Measurements from ENCODE around the gene CAMTA1.

Gene CAMTA1

GRCh38 chr1:7100479-7100878 is 315.2 kb downstream of the CAMTA1 start:
- TF ChIP-seq CTCF (conservative IDR thresholded peaks at IDR 0.05; ENCODE audit: low read depth, low read length), result no peak
- H3K4me3 ChIP-seq (ENCODE audit: low read length), result no peak overlapping the region
- DNase-seq (ENCODE audit: low read depth), result no peak

GRCh38 chr1:7101187-7101586 is 315.9 kb downstream of the CAMTA1 start:
- H3K4me3 ChIP-seq (ENCODE audit: low read length), result no peak overlapping the region
- TF ChIP-seq CTCF (conservative IDR thresholded peaks at IDR 0.05; ENCODE audit: low read depth, low read length), result no peak
- no peak for DNase-seq (ENCODE audit: low read depth)

- no peak for DNase-seq (ENCODE audit: low read depth)
- H3K4me3 ChIP-seq (ENCODE audit: low read length), result no peak overlapping the region
- no peak for TF ChIP-seq CTCF (conservative IDR thresholded peaks at IDR 0.05; ENCODE audit: low read depth, low read length)
These were observed 318.1 kb downstream of the CAMTA1 start for GRCh38 chr1:7103361-7103782.

GRCh38 chr1:7103874-7104273 is 318.6 kb downstream of the CAMTA1 start:
- H3K4me3 ChIP-seq (ENCODE audit: low read length), result no peak overlapping the region
- DNase-seq (ENCODE audit: low read depth), result no peak
- TF ChIP-seq CTCF (conservative IDR thresholded peaks at IDR 0.05; ENCODE audit: low read depth, low read length), result no peak

- no peak for TF ChIP-seq CTCF (conservative IDR thresholded peaks at IDR 0.05; ENCODE audit: low read depth, low read length)
- no peak overlapping the region for H3K4me3 ChIP-seq (ENCODE audit: low read length)
- DNase-seq (ENCODE audit: low read depth), result no peak
These were observed 319.1 kb downstream of the CAMTA1 start for GRCh38 chr1:7104339-7104738.

GRCh38 chr1:7105269-7105668 is 320.0 kb downstream of the CAMTA1 start:
- no peak for DNase-seq (ENCODE audit: low read depth)
- no peak overlapping the region for H3K4me3 ChIP-seq (ENCODE audit: low read length)
- no peak for TF ChIP-seq CTCF (conservative IDR thresholded peaks at IDR 0.05; ENCODE audit: low read depth, low read length)

- no peak overlapping the region for H3K4me3 ChIP-seq (ENCODE audit: low read length)
- no peak for DNase-seq (ENCODE audit: low read depth)
- no peak for TF ChIP-seq CTCF (conservative IDR thresholded peaks at IDR 0.05; ENCODE audit: low read depth, low read length)
These were observed 321.3 kb downstream of the CAMTA1 start for GRCh38 chr1:7106442-7107108.

Measured in retinal pigment epithelial cell (primary cell).